Transverse colon (tissue), 4 donors: ENCODE data around the gene STK33. TPM values are rescaled to one million over a fixed set of nuclear protein-coding genes. Genes with fewer than 3 reads are reported as not detected.
"Not testable (repeated sequence)": the region's sequence is repeated elsewhere in the genome, so short reads cannot be mapped to it uniquely, and the experiment has no call there.

Source experiments
- DNase-seq: peaks from one replicate; pipeline ENCODE4 v3.0.0-alpha.2; 2019
- H3K27ac ChIP-seq, 4 donors: fragments of 200-600 bp; sonication (generic); 2 replicates each; pipeline ENCODE4 v1.5.1; 2016 to 2018; ENCODE audit warnings: inconsistent platforms in 4 of 4
- H3K27me3 ChIP-seq: fragments of 200-600 bp; sonication (generic); 2 replicates; pipeline ENCODE4 v1.5.1; 2017; ENCODE audit warnings: inconsistent platforms
- H3K36me3 ChIP-seq, 4 donors: fragments of 200-600 bp; sonication (generic); 2 replicates each; pipeline ENCODE4 v1.5.1; 2017 to 2019; ENCODE audit warnings: inconsistent platforms in 4 of 4
- H3K4me1 ChIP-seq, 4 donors: fragments of 200-600 bp; sonication (generic); 2 replicates each; pipeline ENCODE4 v1.5.1; 2017 to 2020; ENCODE audit warnings: inconsistent platforms in 4 of 4
- H3K4me3 ChIP-seq, 4 donors: fragments of 200-600 bp; sonication (generic); 1 replicate in 1 of 4; 2 replicates in 3 of 4; pipeline versions ENCODE4 v1.5.1 to v1.6.1; 2017 to 2019; ENCODE audit warnings: inconsistent platforms in 4 of 4
- H3K9me3 ChIP-seq, 2 donors: fragments of 200-600 bp; sonication (generic); 2 replicates each; pipeline ENCODE4 v1.5.1; 2017 to 2019; ENCODE audit warnings: inconsistent platforms in 2 of 2
- EP300 ChIP-seq: sonication (generic); formaldehyde crosslinking; IDR thresholded peaks from one replicate; pipeline ENCODE4 v1.6.1; 2017; ENCODE audit warnings: antibody characterized with exemption, low read depth
- POLR2A ChIP-seq: fragments of 450-650 bp; IDR thresholded peaks from one replicate; pipeline ENCODE4 v1.6.1; 2016; ENCODE audit warnings: antibody characterized with exemption, mild to moderate bottlenecking, moderate library complexity
- POLR2AphosphoS5 ChIP-seq, 3 donors: sonication (generic); formaldehyde crosslinking; IDR thresholded peaks; one replicate each; pipeline ENCODE4 v1.6.1; 2016; ENCODE audit warnings: antibody characterized with exemption in 3 of 3
- WGBS, 2 donors: methylation state at CpG; one replicate each; pipeline ENCODE4 v1.1.5; 2018; ENCODE audit warnings: low coverage in 1 of 2; 5-methylcytosine and 5-hydroxymethylcytosine counted together
- in situ Hi-C, 4 donors: fragments of 200-750 bp; cut with MboI; loops; one replicate each; pipeline versions ENCODE4 v1.15.0 to v1.15.1; 2017; ENCODE audit warnings: low sequenced_read_pairs in 3 of 4, low pct_ligation_motif_present in 1 of 4, low pct_unique_long_range_greater_than_20kb in 1 of 4
- intact Hi-C: fragments of 100-400 bp; cut with DNase I; formaldehyde crosslinking; loops from one replicate; pipeline ENCODE4 v1.15.1; 2023; ENCODE audit warnings: low total_unique reads
- total RNA-seq, 4 donors: library from RNA; depleted of rRNA; stranded (reverse); fragments of >200 nt; gene quantifications; one replicate each; pipeline ENCODE4 v1.1.0, GENCODE V29; 2016
- TF ChIP-seq, protein P1 (sequence below), 5 experiments: fragments of 200-600 bp in 3 of 5; fragments of 450-650 bp in 2 of 5; sonication (generic) in 3 of 5; IDR thresholded peaks; 1 replicate in 2 of 5; 2 replicates in 3 of 5; pipeline ENCODE4 v1.5.1; 2016 to 2017; ENCODE audit warnings: antibody characterized with exemption in 5 of 5, inconsistent platforms in 3 of 5, mild to moderate bottlenecking in 2 of 5, moderate library complexity in 1 of 5

Gene STK33
- total RNA-seq, 4 donors from 2014 or later: 2.0 to 14.2 (median 3.8) TPM

DNA sequence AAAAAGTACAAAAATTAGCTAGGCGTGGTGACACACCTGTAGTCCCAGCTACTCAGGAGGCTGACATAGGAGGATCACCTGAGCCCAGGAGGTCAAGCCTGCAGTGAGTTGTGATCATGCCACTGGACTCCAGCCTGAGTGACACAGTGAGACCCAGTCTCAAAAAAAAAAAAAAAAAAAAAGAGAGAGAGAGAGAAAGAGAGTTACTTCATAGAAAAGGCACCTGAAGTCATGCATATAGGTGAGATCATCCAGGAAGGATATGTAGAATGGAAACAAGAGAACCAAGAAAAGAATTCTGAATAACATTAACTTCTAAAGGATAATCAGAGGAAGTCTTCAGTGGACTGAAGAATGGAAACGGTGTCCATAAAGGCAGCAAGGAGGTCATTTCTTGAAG lies 106.8 kb downstream of the STK33 start:
- Histone ChIP-seq H3K27me3 (no peaks in the 10 kb centered on the region), H3K36me3 (no peaks in the 10 kb centered on the region), H3K27ac (no peak overlapping the region), H3K4me1 (no peaks in the 10 kb centered on the region), H3K4me3 (no peak overlapping the region), H3K9me3 (no peaks in the 10 kb centered on the region)
- DNase-seq: no peak
- TF ChIP-seq EP300: no peak
- no peak for TF ChIP-seq POLR2AphosphoS5 (IDR thresholded peaks at IDR 0.05)
- TF ChIP-seq, protein P1, sequence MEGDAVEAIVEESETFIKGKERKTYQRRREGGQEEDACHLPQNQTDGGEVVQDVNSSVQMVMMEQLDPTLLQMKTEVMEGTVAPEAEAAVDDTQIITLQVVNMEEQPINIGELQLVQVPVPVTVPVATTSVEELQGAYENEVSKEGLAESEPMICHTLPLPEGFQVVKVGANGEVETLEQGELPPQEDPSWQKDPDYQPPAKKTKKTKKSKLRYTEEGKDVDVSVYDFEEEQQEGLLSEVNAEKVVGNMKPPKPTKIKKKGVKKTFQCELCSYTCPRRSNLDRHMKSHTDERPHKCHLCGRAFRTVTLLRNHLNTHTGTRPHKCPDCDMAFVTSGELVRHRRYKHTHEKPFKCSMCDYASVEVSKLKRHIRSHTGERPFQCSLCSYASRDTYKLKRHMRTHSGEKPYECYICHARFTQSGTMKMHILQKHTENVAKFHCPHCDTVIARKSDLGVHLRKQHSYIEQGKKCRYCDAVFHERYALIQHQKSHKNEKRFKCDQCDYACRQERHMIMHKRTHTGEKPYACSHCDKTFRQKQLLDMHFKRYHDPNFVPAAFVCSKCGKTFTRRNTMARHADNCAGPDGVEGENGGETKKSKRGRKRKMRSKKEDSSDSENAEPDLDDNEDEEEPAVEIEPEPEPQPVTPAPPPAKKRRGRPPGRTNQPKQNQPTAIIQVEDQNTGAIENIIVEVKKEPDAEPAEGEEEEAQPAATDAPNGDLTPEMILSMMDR (IDR thresholded peaks at IDR 0.05): no peak
- no peak for TF ChIP-seq POLR2A
- in situ Hi-C loops (no loop called here), intact Hi-C loops (no loop called here)
- 81 to 100% methylated on average over 1 to 2 of the region's 2 CpGs for WGBS, 2 donors

DNA sequence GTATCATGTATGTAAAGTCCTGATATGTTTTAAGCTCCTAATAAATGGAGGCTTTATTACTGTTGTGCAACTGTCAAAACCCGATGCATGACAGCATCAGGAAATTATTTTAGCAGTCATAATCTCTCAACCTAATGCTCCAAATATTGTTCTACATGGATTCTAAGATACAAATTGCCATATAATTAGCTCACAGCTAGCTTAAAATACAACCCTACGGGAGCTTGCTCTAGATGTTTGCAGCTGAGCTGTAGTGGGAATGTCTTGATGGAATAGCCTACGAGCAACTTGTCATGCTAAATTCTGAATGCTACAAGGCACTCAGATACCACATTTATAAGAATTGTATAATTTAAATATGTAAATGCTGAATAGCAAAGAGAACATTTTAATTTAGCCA lies 109.8 kb downstream of the STK33 start:
- no peaks in the 10 kb centered on the region for H3K27me3 ChIP-seq
- 88 to 90% methylated on average over 3 of the region's 3 CpGs for WGBS, 2 donors
- H3K27ac ChIP-seq: no peak overlapping the region
- no peak overlapping the region for H3K4me3 ChIP-seq
- intact Hi-C loops (no loop called here), in situ Hi-C loops (no loop called here)
- H3K36me3 ChIP-seq: no peaks in the 10 kb centered on the region
- no peak for DNase-seq
- no peaks in the 10 kb centered on the region for H3K4me1 ChIP-seq
- TF ChIP-seq POLR2A (no peak), POLR2AphosphoS5 (IDR thresholded peaks at IDR 0.05) (no peak)
- no peaks in the 10 kb centered on the region for H3K9me3 ChIP-seq

DNA sequence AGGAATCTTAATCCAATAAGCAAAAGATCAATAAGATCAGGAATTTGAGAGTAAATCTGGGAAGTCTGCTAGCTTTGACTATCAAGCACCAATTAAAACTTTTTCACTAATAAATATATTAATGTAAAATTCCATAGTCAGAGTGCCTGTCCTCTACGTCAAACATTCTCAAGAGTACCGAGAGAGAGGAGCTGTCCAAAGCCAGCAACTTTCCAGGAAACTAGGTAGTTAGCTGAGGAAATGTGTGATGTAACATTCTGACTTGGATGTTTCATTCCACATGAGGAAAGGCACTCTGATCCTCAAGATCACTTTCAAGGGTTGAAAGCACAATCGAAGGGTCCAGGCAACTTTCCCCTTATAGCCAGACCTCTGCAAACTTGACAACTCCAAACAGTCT lies 113.2 kb downstream of the STK33 start:
- TF ChIP-seq POLR2A (no peak), POLR2AphosphoS5 (IDR thresholded peaks at IDR 0.05) (no peak), EP300 (no peak)
- TF ChIP-seq, protein P1 (IDR thresholded peaks at IDR 0.05): no peak
- Histone ChIP-seq H3K4me3 (no peak overlapping the region), H3K4me1 (no peaks in the 10 kb centered on the region), H3K27me3 (no peaks in the 10 kb centered on the region), H3K27ac (no peak overlapping the region), H3K36me3 (no peaks in the 10 kb centered on the region), H3K9me3 (no peaks in the 10 kb centered on the region)
- no peak for DNase-seq
- intact Hi-C loops (no loop called here), in situ Hi-C loops (no loop called here)
- 86 to 91% methylated on average over 1 to 3 of the region's 3 CpGs for WGBS, 2 donors

DNA sequence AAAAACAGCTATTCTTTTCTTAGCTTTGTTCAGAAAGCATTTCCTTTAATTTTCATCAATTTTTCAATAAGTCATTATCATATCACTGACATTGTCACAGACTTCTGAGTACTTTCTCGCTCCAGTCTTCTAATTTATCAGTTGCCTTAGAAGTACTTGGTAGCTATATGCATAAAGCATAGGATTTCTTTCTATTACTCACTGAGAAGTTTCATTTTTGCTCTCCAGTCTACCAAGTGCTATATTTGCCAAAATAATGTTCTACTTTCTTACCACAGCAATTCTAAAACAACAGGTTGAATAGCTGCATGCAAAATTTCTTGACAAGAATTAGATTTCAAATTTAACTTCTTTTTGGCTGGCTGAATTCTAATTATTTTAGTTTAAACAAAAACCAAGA lies 116.3 kb downstream of the STK33 start:
- H3K9me3 ChIP-seq: no peaks in the 10 kb centered on the region
- intact Hi-C loops: no loop called here
- no peak overlapping the region for H3K4me3 ChIP-seq
- no peak for TF ChIP-seq POLR2A
- TF ChIP-seq EP300: no peak
- TF ChIP-seq POLR2AphosphoS5 (IDR thresholded peaks at IDR 0.05): no peak
- TF ChIP-seq, protein P1 (IDR thresholded peaks at IDR 0.05): no peak
- in situ Hi-C loops: no loop called here
- no peak overlapping the region for H3K27ac ChIP-seq
- WGBS, 2 donors: 58 to 81% methylated on average over 1 of the region's 1 CpG
- H3K4me1 ChIP-seq: no peaks in the 10 kb centered on the region
- H3K36me3 ChIP-seq: no peaks in the 10 kb centered on the region
- no peak for DNase-seq
- no peaks in the 10 kb centered on the region for H3K27me3 ChIP-seq

DNA sequence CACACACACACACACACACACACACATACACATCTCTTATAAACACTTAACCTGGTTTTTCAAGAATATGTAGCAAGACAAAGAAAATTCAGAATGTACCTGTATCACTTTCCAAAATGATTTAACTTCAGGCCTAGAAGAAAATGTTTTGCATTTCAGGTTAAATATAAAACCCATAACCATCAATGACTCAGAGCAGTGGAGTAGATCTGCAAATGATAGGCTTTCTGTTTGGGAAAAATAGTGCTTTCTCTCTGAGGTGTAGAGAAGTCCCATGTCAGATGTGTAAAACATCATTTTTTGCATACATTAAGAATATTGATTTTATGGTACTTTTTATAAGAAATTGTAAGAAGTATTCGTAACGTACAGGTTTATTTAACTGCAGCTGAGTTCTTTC lies 116.9 kb downstream of the STK33 start:
- H3K27ac ChIP-seq: no peak overlapping the region
- in situ Hi-C loops: no loop called here

DNA sequence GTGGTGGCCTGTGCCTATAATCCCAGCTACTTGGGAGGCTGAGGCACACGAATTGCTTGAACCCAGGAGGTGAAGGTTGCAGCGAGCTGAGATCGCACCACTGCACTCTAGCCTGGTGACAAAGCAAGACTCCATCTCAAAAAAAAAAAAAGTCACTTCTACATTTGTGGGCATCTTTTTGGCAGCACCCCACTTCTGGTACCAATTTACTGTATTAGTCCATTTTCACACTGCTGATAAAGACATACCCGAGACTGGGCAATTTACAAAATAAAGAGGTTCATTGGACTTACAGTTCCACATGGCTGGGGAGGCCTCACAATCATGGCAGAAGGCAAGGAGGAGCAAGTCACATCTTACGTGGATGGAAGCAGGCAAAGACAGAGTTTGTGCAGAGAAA lies 126.2 kb downstream of the STK33 start:
- H3K4me3 ChIP-seq, H3K36me3 ChIP-seq, H3K27me3 ChIP-seq, H3K4me1 ChIP-seq, DNase-seq, intact Hi-C loops, in situ Hi-C loops, H3K27ac ChIP-seq: not testable (repeated sequence)
- WGBS, 2 donors: 91 to 93% methylated on average over 5 of the region's 5 CpGs
- H3K9me3 ChIP-seq: peaks cover 8 to 11% of the 10 kb centered on the region in 2 donors

More for the DNA sequence above, 116.9 kb downstream of the STK33 start:
- intact Hi-C loops: no loop called here
- Histone ChIP-seq H3K27me3 (no peaks in the 10 kb centered on the region), H3K4me1 (no peaks in the 10 kb centered on the region), H3K9me3 (no peaks in the 10 kb centered on the region), H3K4me3 (no peak overlapping the region), H3K36me3 (no peaks in the 10 kb centered on the region)
- WGBS, 2 donors: 83 to 93% methylated on average over 2 of the region's 2 CpGs
- DNase-seq: no peak
- TF ChIP-seq POLR2AphosphoS5 (IDR thresholded peaks at IDR 0.05): no peak
- no peak for TF ChIP-seq EP300
- no peak for TF ChIP-seq POLR2A
- TF ChIP-seq, protein P1 (IDR thresholded peaks at IDR 0.05): no peak

DNA sequence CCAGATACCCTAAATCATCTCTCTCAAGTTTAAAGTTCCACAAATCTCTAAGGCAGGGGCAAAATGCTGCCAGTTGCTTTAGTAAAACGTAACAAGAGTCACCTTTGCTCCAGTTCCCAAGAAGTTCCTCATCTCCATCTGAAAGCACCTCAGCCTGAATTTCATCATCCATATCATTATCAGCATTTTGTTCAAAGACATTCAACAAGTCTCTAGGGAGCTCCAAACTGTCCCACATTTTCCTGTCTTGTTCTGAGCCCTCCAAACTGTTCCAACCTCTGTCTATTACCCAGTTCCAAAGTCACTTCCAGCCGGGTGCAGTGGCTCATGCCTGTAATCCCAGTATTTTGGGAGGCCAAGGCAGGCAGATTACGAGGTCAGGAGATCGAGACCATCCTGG lies 126.7 kb downstream of the STK33 start:
- 73 to 81% methylated on average over 4 of the region's 4 CpGs for WGBS, 2 donors
- in situ Hi-C loops, DNase-seq, H3K4me1 ChIP-seq, intact Hi-C loops, H3K27ac ChIP-seq, H3K27me3 ChIP-seq, H3K36me3 ChIP-seq, H3K4me3 ChIP-seq: not testable (repeated sequence)
- H3K9me3 ChIP-seq: peaks cover 8 to 11% of the 10 kb centered on the region in 2 donors
